HG02642 (cell line): ENCODE results near the gene C14orf93.

Source experiments
- ATAC-seq: cut with Tn5 transposase; IDR thresholded peaks from one replicate; pipeline ENCODE4 v1.9.1; 2021; ENCODE audit warnings: mild to moderate bottlenecking; ENCODE audit not compliant: unreplicated experiment, poor library complexity

Gene C14orf93

GRCh38 chr14:23045419-23046357 lies 35.7 kb upstream of the C14orf93 start:
- ATAC-seq = no peak

- no peak for ATAC-seq
Measured at GRCh38 chr14:23044840-23045239, 34.9 kb upstream of the C14orf93 start.

- no peak for ATAC-seq
Measured at GRCh38 chr14:23043754-23044153, 33.8 kb upstream of the C14orf93 start.

GRCh38 chr14:23043145-23043544 lies 33.2 kb upstream of the C14orf93 start:
- no peak for ATAC-seq

- no peak for ATAC-seq
Measured at GRCh38 chr14:23042162-23042965, 32.4 kb upstream of the C14orf93 start, which contains the start of gene PSMB11. TSS of gene PSMB11 (plus strand) at chr14:23042212. CDS start at chr14:23042226, 14 bp downstream.

GRCh38 chr14:23041729-23042128 lies 31.8 kb upstream of the C14orf93 start:
- ATAC-seq = no peak

DNA sequence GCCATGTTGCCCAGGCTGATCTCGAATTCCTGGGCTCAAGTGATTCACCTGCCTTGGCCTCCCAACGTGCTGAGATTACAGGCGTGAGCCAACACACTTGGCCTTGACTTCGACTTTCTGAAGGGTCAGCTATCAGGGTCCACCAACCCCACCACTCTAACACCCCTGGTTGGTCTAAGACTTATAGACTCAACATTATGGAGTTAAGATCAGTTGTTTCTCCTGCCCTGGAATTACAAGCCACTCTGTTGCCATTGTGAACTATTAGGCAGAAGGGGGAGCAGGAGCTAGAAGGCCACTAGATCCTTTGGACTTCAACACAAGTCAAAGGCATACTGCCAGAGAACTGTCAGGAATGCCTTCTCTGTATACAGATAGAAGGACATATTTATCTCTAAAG lies 30.2 kb upstream of the C14orf93 start:
- no peak for ATAC-seq

DNA sequence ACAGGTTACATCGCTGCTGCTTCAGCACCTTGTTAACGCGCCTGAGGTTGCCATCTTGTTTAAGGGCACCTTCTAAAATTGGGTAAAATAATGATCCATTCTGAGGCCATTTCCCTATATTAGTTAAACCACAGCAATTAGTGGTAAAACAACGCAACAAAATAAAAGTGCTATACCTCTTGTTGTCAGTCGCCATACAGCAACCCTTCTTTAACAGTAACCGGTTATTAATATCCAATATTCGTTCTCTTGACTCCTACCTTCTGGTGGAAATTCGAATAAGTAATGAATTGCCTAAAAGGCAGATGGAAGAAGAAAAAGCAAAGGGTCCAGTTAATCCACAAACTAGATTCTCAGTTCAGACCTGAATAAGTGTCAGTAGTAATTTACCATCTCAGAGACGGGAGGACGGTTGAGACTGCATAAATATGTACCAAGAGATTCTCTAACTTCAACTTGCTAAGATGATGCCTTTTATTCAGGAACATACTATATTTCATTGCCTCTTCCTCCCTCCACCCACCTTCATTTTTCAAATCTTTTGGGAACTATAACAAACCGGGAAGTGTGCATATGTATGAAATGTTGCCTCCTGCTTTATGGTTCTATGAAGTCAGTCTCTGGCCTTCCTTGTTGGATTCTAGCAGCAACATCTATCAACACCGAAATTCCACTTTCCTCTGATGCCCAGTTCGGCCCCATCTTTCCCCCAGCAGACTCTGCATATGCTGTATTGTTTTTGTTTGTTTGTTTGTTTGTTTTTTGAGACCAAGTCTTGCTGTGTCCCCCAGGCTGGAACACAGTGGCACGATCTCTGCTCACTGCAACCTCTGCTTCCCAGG lies 25.6 kb upstream of the C14orf93 start:
- no peak for ATAC-seq

GRCh38 chr14:23034498-23035302 lies 24.8 kb upstream of the C14orf93 start, which contains the start of gene PSMB5:
TSS of gene PSMB5 (minus strand) at chr14:23034900. CDS start at chr14:23034881, 19 bp downstream.
- peak; percentile 93 for ATAC-seq

DNA sequence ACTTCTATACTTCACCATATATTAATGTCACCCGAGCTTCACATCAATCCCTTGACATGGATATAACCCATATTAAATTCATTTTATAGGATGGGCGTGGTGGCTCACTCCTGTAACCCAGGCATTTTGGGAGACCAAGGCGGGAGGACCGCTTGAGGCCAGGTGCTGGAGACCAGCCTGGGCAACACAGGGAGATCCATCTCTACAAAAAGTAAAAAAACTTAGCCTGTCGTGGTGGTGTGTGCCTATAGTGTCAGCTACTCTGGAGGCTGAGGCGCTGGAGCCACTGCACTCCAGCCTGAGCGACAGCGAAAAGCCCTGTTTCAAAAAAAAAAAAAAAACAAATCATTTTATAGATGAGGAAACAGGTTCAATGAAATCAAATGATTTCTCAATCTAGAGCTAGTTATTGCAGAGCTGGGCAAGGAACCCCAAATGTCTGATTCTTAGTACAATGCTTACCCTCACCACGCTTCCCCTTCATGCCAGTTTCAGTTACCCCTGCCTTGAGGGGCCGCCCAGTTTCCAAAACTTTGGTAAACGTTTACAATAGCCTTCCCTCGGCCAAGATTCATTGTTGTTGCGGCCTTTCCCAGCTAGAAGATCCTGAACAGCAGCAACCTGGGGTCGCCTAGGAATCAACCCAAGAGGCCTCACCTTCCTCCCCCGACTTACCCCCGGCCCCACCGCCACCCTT lies 24.0 kb upstream of the C14orf93 start:
- no peak for ATAC-seq

DNA sequence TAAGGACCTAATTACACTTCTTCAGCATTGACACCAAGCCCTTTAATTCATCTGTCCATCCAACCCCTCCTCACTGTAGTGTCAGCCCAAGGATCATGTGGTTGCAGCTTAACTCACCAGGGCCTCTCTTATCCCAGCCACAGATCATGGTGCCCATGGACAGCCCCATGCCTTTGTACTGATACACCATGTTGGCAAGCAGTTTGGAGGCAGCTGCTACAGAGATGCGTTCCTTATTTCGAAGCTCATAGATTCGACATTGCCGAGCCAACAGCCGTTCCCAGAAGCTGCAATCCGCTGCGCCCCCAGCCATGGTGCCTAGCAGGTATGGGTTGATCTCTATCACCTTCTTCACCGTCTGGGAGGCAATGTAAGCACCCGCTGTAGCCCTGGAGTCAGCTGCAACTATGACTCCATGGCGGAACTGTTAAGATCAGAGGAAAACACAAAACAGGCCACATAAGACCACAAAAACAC lies 23.3 kb upstream of the C14orf93 start:
- ATAC-seq = no peak

DNA sequence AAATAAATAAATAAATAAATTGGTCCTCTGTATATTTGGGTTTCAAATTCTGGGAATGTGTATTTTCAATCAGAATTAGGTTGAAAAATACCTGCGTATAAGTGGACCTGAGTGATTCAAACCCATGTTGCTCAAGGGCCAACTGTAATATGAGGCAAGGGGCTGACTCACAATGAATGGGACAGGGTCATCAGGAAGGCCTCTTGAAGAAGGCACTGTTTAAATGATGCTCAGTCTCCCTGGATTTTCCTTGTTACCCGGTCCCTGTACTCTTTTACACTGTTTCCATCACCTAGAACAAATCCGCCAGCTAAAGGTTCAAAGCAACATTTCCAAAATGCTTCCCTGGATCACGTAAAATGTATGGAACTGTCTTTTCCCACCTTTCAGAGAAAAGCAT lies 21.0 kb upstream of the C14orf93 start:
- no peak for ATAC-seq

DNA sequence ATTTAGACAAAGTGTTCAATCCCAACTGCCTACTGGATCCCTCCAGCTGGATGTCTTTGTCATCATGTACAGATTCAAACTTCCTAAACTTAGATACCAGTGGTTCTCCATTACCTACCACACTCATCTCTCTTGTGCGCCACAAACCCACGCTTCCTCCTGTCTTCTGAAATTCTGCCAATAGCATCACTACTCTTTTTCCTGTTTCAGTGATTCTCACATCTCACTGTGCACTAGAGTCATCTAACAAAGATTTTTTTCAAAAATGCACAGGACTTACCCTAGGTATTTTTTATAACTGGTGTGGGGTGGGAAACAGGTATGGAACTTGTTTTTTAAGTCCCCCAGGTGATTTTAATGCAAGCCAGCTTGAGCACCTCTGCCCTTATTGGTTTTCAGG lies 18.9 kb upstream of the C14orf93 start:
- ATAC-seq = no peak

GRCh38 chr14:23025151-23025814 lies 15.3 kb upstream of the C14orf93 start:
- ATAC-seq = no peak

GRCh38 chr14:23024612-23025075 lies 14.7 kb upstream of the C14orf93 start:
- no peak for ATAC-seq

GRCh38 chr14:23023795-23024152 lies 13.8 kb upstream of the C14orf93 start:
- ATAC-seq = no peak

- ATAC-seq = no peak
Measured at GRCh38 chr14:23023022-23023794, 13.3 kb upstream of the C14orf93 start.
